Skin epidermis (tissue), 12 donors: ENCODE measurements around the gene ROCK1.
"Not testable (repeated sequence)": the region's sequence is repeated elsewhere in the genome, so short reads cannot be mapped to it uniquely, and the experiment has no call there.

ENCODE experiments used
- H3K27ac ChIP-seq, 21 experiments: fragments of 200-600 bp; sonication (generic) in 11 of 21; one replicate each; pipeline ENCODE4 v1.5.0; 2020; ENCODE audit warnings: mild to moderate bottlenecking in 3 of 21, inconsistent platforms in 2 of 21, moderate library complexity in 2 of 21
- H3K4me3 ChIP-seq, 7 experiments: fragments of 200-600 bp; sonication (generic) in 2 of 7; one replicate each; pipeline ENCODE4 v1.5.0; 2020; ENCODE audit warnings: inconsistent platforms in 2 of 7, mild to moderate bottlenecking in 2 of 7, moderate library complexity in 1 of 7

The ROCK1 gene

GRCh38 chr18:20963027-20963426, 148.6 kb downstream of the ROCK1 start:
- no peak overlapping the region for H3K4me3 ChIP-seq
- H3K27ac ChIP-seq: no peak overlapping the region

DNA sequence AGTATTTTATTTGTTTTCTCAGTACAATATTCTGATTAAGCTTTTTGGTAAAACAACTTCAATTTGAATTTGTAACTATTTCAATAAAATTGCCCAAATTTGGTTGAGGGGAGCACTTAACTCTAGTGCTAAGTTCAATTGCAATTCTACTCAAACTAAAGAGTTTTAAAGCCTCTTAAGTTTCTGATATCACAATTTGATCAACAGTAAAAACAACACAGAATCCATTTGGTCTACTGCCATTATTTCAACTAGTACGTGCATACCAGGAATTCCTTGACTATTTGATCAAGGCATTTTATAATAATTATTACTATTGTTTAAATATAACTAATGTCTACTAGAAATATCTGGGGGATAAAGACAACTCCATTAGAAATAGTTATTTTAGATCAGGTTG, 150.9 kb downstream of the ROCK1 start:
- Histone ChIP-seq H3K27ac (no peak overlapping the region), H3K4me3 (no peak overlapping the region)

DNA sequence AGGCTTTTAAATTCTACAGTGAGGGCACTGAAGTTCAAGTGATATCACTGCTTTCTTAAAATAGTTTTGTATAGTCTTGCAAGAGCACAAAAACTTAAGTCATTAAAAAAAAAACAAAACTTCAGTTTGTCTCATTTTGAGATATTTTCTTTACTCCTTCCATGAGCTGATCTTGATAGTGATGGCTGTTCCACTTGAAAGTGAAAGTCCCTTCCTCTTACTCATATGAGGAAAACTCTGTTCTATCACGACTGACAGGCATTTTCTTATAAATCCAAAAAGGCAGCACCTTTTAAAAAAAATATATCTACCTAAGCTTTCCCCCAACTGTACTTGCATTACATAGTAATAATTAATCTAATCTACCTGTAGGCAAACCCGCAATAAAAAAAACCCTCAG, 160.8 kb downstream of the ROCK1 start:
- H3K4me3 ChIP-seq, H3K27ac ChIP-seq: not testable (repeated sequence)
